GM19452 (cell line): Measurements from ENCODE around the gene POLR3B.
"Not testable (repeated sequence)": the region's sequence is repeated elsewhere in the genome, so short reads cannot be mapped to it uniquely, and the experiment has no call there.

Experiments used
- ATAC-seq: cut with Tn5 transposase; IDR thresholded peaks from one replicate; pipeline ENCODE4 v1.9.1; 2021; ENCODE audit not compliant: unreplicated experiment

The POLR3B gene

GRCh38 chr12:106459124-106459523 is 101.6 kb downstream of the POLR3B start:
- ATAC-seq: no peak

- ATAC-seq: no peak
These were observed 102.0 kb downstream of the POLR3B start for GRCh38 chr12:106459534-106459933.

DNA sequence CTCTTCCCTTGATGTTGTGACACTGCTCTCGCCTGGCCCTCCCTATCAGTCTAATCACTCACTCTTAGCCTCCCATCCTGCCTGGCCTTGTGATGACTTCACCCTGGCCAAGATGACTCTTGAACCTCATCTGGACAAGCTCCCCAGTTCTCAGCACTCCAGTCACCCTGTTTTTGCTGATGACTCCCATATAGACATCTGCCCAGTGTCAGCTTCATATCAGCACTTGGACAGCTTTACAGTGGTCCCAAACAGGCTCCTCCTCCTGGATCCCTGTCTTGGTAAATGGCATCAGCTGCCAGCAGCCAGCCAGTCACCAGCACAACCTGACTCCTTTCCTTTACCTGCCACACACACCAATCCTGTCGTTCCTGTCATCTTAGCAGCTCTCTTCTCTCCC is 104.2 kb downstream of the POLR3B start:
- no peak for ATAC-seq

- ATAC-seq: not testable (repeated sequence)
These were observed 108.1 kb downstream of the POLR3B start for GRCh38 chr12:106465605-106466004.

GRCh38 chr12:106475662-106476061 is 118.1 kb downstream of the POLR3B start:
- not testable (repeated sequence) for ATAC-seq

- not testable (repeated sequence) for ATAC-seq
These were observed 120.1 kb downstream of the POLR3B start for GRCh38 chr12:106477627-106478026.

DNA sequence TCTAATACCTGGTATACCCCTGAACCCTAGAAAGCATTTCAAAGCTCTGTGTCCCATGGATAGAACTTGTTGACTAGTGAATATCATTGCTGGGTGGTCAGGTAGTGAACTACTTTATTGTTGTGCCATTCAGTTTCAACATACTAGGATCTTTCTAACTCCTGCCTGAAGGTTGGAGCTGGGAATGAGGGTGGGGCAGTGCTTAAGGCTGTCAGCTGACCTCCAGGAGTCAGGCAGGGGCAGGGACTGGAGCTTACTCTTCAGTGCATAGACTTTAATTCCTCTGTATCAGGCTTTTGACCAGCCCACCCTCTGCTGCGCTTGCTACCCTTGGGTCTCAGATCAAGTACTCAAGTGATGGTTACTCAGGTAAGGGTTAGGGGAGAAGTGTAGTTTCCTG is 122.7 kb downstream of the POLR3B start:
- no peak for ATAC-seq

GRCh38 chr12:106481246-106481645 is 123.7 kb downstream of the POLR3B start:
- ATAC-seq: no peak

DNA sequence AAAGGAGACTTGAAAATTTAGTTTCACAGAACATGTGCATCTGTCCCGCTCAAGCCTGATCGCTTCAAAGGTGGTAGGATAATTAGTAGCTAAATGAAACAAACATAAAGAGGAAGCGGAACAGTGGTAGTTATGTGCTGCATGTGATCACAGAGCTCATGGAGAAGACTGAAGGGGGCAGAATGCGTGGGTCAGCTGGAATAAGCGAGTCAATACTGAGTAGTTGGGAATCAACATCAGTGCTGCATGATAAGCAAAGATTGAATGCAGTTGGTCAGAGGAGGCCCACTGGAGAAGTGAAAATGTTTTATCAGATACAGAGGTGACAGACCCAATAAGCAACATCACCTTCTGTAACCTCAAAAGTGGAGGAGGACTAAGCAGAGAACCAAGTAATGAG is 130.1 kb downstream of the POLR3B start:
- no peak for ATAC-seq

GRCh38 chr12:106488884-106489283 is 131.3 kb downstream of the POLR3B start:
- no peak for ATAC-seq

DNA sequence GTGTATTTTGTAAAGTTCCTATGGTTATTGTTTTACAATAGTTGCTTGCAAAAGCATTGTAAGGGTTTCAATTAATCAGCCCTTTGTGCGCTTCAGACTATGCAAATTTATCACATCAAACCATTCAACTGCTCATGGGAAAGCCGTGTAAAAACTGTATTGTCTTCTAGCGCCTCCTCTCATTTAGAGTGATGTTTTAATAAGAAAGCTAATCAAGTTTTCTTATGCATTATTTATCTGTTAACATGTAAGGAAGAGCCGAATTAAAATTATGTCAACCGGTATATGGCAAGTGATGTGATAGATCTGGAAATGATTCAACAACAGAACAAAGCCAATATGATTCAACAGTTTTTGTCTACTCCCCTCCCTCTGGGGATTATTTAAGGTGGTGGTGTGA is 132.7 kb downstream of the POLR3B start:
- ATAC-seq: no peak

DNA sequence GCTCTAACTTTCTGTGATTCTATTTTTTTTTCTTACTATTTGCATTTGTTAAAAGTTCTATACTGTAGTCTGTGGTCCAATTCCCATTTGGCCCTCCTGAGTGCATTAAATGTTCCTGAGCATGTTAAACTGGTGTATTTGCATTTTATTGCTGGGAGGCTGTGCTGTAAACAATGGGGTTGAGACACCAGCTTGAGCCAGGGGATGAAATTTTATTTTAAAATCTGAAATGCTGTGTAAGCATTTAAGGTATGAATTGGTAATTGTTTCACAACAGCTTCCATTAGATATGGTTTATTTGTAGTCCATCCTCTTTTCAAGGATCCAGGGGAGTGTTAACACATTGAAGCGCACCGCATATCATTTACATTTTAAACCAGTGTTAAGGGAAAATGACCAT is 135.3 kb downstream of the POLR3B start:
- no peak for ATAC-seq

DNA sequence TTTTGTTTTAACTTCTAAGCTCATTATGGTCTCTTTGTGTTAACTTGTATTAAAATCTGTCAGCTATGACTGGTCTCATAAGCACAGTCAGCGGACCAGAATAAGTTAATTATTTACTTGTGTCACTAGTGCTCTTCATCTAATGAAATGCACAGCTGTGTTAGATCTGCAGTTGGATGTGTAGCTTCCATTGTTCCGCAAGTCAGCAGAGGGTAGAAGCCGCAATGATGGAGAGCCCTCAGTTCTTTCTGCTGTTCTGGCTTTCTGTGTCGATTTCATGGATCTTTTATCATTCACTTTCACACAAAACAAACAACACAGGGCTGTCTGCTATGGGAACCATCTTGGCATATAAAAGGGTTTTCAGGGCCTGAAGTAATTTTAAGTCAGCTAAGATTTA is 136.0 kb downstream of the POLR3B start:
- no peak for ATAC-seq

- ATAC-seq: no peak
These were observed 137.9 kb downstream of the POLR3B start for GRCh38 chr12:106495354-106495965.

DNA sequence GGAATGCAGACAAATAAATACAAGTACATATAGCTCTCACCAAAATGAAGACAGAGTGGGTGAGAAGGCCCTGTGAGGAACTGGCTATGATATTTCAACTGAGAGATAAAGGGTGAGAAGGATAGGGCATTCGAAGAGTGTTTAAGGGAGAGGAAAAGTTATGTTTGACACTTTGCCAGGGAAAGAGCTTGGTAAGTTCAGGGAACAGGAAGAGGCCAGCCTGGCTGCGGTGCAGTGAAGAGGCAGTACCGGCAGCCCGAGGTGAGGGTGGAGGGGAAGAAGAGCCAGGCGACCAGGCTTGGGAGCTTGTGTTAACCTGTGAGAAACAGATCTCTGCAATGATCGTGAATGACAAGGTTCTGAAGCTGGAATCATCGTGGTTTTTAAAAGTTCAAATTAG is 140.5 kb downstream of the POLR3B start:
- no peak for ATAC-seq

DNA sequence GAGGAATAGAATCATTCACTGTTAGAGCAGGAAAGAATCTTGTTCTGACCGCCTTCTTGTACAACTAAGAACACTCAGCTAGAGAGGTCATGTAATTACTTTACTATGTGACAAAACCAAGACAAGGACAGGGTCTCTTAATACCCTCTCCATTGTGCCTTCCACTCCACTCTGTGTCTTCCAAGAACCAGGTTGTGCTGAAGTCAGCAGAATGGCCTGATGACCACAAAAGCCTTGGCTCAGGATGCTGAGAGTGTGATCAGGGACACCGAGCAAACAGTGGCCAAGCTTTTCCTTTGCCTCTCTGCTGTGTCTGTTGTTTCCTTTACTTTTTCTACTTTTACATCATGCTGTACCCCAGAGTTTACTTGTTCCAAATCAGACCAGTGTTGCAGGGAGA is 142.1 kb downstream of the POLR3B start:
- ATAC-seq: no peak

DNA sequence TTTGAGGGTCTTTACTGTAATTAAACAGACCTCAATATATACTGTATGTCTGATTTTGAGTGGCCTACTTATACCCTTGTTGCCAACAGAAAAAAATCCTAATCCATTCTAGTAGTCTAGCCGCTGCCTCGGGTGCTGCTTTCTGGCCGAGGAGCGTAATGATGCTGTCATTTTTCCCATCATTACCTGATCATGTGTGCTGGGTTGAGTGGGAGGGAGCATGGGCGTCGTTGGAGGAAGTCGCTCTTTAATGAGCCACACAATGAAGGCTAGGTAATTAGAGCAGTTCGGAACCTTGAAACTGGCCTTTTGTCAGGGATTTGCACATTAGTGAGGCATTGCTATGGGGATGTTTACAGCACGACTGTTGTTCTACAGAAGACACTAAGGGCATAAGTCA is 149.1 kb downstream of the POLR3B start:
- no peak for ATAC-seq

DNA sequence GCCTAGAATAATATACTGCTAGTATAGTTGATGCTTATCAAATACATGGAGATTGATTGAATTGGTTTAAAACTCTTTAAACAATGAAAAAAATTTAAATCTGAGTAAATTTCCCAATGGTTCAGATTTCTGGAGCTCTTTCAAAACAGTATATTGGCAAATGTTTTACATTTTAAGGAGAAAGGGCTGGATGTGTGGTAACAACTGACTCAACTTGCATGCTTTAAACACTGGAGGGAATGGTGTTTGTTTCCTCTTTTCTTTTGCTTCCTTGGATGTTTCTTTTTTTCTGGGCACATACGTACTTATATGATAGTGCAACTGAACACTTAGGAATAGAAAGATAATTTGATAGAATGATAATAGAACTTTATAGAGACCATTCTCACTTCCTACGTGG is 151.4 kb downstream of the POLR3B start:
- ATAC-seq: no peak

DNA sequence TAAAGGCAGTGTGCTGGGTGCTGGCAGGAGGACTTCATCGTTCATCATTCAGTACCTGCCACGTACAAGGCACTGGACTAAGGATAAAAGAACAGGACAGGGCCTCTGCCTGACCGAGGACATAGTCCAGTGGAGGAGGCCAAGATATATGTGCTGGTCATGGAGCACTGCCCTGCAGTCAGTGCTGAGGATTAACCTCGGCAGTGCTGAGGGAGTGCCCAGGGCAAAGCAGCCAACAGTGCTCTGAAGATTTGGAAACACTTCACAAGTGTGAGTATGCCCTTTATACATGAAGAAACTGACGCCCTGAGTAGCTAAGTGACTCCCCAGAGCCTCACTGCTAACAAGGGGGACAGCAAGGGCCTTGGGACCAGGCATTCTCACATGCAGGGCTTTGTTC is 153.8 kb downstream of the POLR3B start:
- ATAC-seq: no peak

DNA sequence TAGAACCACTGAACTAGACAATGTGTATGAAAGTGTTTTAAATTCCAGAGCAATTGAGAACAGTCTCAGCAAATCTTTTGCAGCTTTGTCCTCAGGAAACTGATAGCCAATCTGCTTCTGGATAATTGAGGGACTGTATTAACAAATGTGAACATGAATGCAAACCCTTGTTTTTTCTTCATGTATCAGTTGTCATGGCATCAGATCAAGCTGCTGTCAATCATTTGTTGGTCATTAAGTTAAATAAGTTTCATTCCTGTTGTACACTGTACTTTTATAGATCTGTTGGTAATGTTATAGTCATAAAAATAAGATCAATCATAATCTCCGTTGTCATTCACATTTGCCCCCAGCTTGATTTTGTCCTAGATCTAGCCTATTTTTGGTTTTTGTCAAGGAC is 159.8 kb downstream of the POLR3B start:
- ATAC-seq: no peak

DNA sequence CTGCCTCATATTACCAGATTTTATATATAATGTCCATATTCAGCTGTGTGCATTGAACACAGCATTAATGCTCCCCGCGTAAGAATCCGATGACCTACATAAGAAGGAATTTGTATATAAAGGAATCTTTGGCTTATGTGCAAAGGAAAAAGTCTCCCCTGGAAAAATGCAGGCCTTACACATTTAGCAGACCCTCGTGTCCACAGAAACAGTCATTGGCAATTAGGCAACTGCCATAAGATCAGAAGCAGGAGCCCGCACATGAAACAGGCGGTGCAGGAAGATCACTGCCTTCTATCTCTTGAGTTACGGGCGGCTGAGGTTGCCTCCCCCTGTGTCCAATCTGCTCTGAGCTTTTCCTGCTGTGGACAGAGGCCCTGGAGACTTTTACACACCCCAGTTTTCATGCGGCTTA is 162.1 kb downstream of the POLR3B start:
- no peak for ATAC-seq

DNA sequence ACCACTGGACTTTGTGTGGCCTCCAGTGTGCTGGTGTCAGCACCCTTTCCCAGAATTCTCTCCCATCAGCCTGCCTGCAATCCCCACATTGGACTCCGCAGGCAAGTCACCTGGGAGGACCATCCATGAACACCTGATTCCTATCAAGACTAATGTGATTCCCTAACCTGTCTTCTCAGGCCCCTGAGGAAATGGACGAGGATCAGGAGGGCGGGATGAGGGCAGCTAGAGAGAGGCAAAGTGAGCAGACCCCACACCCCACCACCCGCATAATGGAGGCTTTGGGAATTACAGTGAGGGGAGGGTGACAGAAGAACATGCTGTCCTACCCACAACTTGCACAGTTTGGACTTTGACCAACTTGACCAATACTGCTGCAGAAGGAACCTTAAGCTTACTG is 164.4 kb downstream of the POLR3B start:
- ATAC-seq: no peak

- ATAC-seq: no peak
These were observed 165.2 kb downstream of the POLR3B start for GRCh38 chr12:106522708-106523107.

DNA sequence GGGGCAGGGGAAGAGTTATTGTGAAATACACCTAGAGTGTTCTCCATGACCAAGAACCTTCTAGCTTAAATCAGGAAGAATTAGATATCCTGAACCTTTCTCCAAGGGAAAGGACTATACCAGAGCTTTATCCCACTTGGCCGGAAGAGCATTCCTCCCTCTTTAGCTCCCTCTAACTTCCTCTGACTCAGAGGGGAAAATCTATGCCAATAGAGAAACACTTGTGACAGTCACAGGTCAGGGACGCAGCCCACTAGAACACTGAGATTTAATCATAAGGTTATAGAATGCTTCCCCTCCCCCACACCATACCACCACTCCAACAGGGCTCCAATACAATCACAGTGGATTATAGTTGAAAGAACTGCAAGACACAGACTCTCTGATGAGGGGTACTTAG is 169.8 kb downstream of the POLR3B start:
- ATAC-seq: no peak
